GM18526 (cell line): ENCODE data around the gene APP.

Source experiments
- POLR2A ChIP-seq: IDR thresholded peaks from 3 replicates; pipeline ENCODE4 v1.6.1; 2011; ENCODE audit not compliant: insufficient read length; ENCODE audit errors: extremely low read depth

The APP gene

GRCh38 chr21:26169611-26170470 lies 729 bp downstream of the APP start:
- no peak for TF ChIP-seq POLR2A

GRCh38 chr21:26169061-26169610 lies 1.4 kb downstream of the APP start:
- TF ChIP-seq POLR2A, result peak; percentile 18

DNA sequence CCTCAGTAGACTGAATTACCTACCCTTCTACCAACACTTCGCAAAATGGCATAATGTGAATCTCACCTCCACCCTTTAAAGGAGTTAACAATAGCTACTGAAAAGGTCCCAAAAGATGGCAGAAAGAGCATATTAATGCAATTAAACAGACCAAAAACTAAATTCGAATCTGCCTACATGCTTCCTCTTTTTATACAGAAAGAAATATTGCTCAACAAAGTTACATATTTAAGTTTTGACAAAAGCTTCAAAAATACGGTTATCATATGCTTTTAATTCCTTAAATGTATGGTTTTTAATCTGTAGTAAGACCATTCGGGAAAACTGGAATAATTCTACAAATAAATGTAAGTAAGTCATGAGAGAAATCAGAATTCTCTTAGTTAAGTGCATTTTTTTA lies 2.2 kb downstream of the APP start:
- no peak for TF ChIP-seq POLR2A

DNA sequence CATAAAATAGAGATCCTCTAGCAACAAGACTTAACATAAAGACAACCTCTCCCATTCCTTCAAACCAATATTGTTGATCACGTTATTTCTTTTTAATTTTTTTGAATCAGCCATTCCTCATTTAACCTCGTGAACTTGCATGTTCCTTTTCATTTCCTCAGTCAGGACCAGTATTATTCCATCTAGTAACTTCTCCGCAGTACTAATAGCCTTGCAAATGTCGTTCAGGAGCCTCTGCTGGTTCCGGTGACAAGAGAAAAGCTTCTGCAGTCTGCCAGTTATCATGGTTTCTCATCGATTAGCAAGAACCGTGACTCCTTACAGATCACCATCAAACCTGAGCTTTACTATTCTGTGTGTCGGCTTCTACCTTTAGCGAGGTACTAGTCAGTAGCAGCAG lies 3.0 kb downstream of the APP start:
- TF ChIP-seq POLR2A, result no peak

DNA sequence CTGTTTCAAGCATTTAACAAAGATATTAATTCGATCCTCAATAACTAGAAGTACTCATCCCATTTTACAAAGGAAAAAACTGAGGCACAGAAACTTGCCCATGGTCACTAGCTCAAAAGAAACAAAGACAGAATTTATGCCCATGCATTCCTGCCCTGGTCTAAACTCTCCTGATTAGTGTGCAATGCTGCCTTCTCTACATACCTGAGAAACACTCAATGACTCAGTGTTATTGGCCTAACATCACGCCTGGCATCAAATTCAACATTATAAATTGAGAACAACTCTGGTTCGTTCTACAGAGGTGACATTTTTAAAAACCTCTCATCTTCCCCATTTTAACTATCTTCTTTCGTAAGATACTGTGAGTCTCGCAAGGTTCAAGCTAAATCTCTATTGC lies 5.2 kb downstream of the APP start:
- TF ChIP-seq POLR2A, result no peak

- TF ChIP-seq POLR2A, result no peak
These were observed 6.3 kb downstream of the APP start for GRCh38 chr21:26164311-26164710.

- TF ChIP-seq POLR2A, result no peak
These were observed 8.5 kb downstream of the APP start for GRCh38 chr21:26162081-26162480.

- no peak for TF ChIP-seq POLR2A
These were observed 10.7 kb downstream of the APP start for GRCh38 chr21:26159869-26160268.

DNA sequence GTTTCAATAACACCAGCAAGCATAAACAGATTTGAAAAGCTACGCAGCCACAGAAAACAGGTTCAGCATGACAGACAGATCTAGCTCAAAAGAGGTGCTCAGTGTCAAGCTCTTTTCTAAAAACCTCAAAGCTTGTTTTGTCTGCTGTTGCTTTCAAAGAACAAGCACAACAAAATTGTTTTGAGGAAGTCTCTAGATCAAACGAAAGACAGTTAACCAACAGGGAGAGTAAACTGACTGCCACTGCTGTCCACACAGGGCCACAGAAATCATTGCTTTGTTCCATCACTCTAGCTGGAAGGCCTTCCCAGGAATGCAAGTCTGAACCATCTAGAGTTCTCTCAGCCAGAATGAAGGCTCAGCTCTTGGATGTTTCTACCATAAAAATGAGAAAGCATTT lies 12.8 kb downstream of the APP start:
- no peak for TF ChIP-seq POLR2A

- TF ChIP-seq POLR2A, result no peak
These were observed 15.8 kb downstream of the APP start for GRCh38 chr21:26154753-26155152.

DNA sequence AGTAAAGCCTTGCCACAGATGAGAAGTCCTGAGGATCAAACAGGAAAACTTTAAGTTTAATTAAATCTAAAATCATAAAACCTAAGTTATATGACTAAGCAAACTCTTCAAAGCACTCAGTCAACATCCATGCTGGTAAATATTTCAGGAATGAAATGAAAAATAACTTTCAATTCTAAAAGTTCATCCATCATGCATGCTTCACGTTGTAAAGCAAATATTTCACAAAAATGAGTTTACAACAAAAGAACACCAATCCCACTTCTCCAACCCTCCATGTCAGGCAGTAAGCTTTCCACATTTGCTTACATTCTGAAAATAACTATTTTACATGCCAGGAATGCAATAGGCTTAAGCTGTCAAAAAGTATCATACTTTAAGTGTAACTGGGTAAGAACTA lies 16.8 kb downstream of the APP start:
- TF ChIP-seq POLR2A, result no peak

DNA sequence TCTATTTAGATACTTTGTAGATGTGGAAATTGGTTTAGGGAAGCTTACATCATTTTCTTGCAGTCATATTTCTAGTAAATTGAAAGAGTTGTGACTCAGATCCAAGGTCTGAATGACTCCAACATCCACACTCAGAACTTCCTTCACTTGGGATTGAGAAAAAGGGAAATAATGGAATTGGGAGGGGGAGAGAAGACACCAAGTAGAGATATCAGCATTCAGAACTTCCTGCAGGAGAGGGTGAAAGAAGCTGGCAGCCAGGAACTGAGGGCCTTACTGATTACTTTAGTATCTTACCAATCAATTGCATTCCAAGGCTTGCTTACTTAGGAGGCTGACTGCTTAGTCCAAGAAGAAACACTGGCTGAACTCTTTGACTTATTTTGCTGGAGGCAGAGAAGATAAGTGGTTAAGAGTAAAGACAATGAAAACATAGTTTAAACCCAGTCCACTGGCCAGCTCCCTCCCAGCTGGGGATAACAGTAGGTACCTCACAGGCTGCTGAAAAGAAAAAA lies 21.7 kb downstream of the APP start:
- no peak for TF ChIP-seq POLR2A

DNA sequence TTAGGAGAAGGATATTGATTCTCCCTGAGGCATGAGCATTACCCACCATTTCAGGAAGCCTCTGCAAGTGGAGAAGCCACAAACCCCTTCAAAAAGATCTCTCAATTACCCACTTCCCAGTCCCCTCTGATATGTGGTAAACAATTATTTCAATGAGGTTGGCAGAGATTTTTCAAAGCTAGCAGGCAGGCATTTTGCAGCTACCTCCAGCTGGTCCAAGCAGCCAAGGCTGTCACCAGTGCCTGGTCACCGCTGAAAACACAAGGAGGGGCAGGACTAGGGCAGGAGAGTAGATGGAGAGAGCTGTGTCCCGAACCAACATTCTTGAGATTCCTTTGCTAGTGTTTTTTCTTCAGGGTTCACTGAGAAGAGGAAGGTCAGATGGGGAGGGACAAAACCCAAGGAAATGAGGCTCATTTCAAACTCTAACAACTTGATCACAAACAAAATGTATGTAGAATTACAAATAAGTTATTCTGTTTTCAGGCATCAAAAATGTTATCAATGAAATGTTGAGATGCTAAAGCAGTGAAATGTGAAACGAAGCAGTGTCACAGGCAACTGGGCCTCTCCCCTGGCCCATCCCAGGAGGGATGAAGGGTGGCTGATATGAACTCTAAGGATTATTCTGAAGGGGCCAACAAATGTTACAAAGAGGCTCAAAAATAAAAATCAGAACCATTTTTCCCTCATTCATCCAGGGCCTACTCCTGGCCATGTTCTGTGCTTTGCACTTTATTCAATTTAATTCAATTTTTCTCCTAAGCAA lies 22.3 kb downstream of the APP start:
- TF ChIP-seq POLR2A, result no peak

DNA sequence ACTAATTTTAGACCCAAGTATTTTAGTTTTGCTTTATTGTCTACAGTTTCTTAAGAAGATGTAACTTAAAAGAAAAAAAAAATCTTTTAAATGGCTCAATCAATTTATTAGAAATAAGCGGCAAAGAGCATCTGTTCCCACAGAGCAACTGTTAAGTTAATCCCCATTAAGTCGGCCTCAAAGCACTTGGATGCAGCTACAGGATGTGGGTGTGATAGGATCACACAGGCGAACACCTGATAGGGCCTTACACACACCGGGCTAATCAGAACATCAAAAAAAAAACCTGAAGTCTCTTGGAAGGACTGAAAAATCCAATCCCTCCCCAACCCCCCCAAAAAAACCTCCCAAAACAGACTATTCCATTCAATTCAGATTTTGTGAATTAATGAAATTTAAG lies 23.0 kb downstream of the APP start:
- no peak for TF ChIP-seq POLR2A

GRCh38 chr21:26146681-26147080 lies 23.9 kb downstream of the APP start:
- TF ChIP-seq POLR2A, result no peak

GRCh38 chr21:26144031-26144430 lies 26.5 kb downstream of the APP start:
- TF ChIP-seq POLR2A, result no peak
